GM21515 (cell line): ENCODE data around the gene KRTAP16-1.
"Not testable (repeated sequence)": the region's sequence is repeated elsewhere in the genome, so short reads cannot be mapped to it uniquely, and the experiment has no call there.

Experiments
- ATAC-seq: cut with Tn5 transposase; IDR thresholded peaks from one replicate; pipeline ENCODE4 v1.9.1; 2021; ENCODE audit not compliant: unreplicated experiment

The KRTAP16-1 gene

GRCh38 chr17:41302981-41303380 lies 6.1 kb downstream of the KRTAP16-1 start:
- no peak for ATAC-seq

- ATAC-seq: no peak
Measured at GRCh38 chr17:41301916-41302901, 6.9 kb downstream of the KRTAP16-1 start, which contains the start of gene KRTAP29-1. Gene KRTAP29-1, minus strand, starts transcription at chr17:41302851. Its CDS starts 0 bp downstream, at chr17:41302851.

- ATAC-seq: no peak
Measured at GRCh38 chr17:41301204-41301790, 7.8 kb downstream of the KRTAP16-1 start.

GRCh38 chr17:41298458-41299135 lies 10.5 kb downstream of the KRTAP16-1 start:
- no peak for ATAC-seq

- no peak for ATAC-seq
Measured at GRCh38 chr17:41296846-41297245, 12.3 kb downstream of the KRTAP16-1 start.

- ATAC-seq: no peak
Measured at GRCh38 chr17:41294016-41294415, 15.1 kb downstream of the KRTAP16-1 start.

- ATAC-seq: no peak
Measured at GRCh38 chr17:41287050-41287449, 22.1 kb downstream of the KRTAP16-1 start.

- ATAC-seq: no peak
Measured at GRCh38 chr17:41284546-41284945, 24.6 kb downstream of the KRTAP16-1 start.

GRCh38 chr17:41284043-41284442 lies 25.1 kb downstream of the KRTAP16-1 start:
- ATAC-seq: no peak

GRCh38 chr17:41278176-41278955 lies 30.7 kb downstream of the KRTAP16-1 start:
- no peak for ATAC-seq

- ATAC-seq: not testable (repeated sequence)
Measured at GRCh38 chr17:41275648-41276190, 33.4 kb downstream of the KRTAP16-1 start, which contains the start of gene KRTAP9-7. Gene KRTAP9-7, plus strand, starts transcription at chr17:41275698. Its CDS starts 0 bp downstream, at chr17:41275698.

- no peak for ATAC-seq
Measured at GRCh38 chr17:41271858-41272257, 37.3 kb downstream of the KRTAP16-1 start.

- not testable (repeated sequence) for ATAC-seq
Measured at GRCh38 chr17:41271323-41271722, 37.8 kb downstream of the KRTAP16-1 start.

- ATAC-seq: no peak
Measured at GRCh38 chr17:41267711-41268110, 41.4 kb downstream of the KRTAP16-1 start.

GRCh38 chr17:41265078-41265477 lies 44.0 kb downstream of the KRTAP16-1 start, which contains the start of gene KRTAP9-6:
Gene KRTAP9-6, plus strand, starts transcription at chr17:41265378. Its CDS starts 0 bp downstream, at chr17:41265378.
- no peak for ATAC-seq

- no peak for ATAC-seq
Measured at GRCh38 chr17:41264599-41264998, 44.5 kb downstream of the KRTAP16-1 start.

- no peak for ATAC-seq
Measured at GRCh38 chr17:41263212-41263611, 45.9 kb downstream of the KRTAP16-1 start.

- no peak for ATAC-seq
Measured at GRCh38 chr17:41258406-41258805, 50.7 kb downstream of the KRTAP16-1 start.
